Fibroblast of upper back skin (primary cell): ENCODE data around the gene ITGA2B.
A peak's percentile ranks its signal among the peaks of the same experiment; 100 is the strongest.
"Not testable (repeated sequence)": the region's sequence is repeated elsewhere in the genome, so short reads cannot be mapped to it uniquely, and the experiment has no call there.

Experiments used
- DNase-seq: peaks from one replicate; pipeline ENCODE4 v3.0.0-alpha.2; 2013

The ITGA2B gene

GRCh38 chr17:44329516-44329915 lies 59.9 kb downstream of the ITGA2B start:
- not testable (repeated sequence) for DNase-seq

DNA sequence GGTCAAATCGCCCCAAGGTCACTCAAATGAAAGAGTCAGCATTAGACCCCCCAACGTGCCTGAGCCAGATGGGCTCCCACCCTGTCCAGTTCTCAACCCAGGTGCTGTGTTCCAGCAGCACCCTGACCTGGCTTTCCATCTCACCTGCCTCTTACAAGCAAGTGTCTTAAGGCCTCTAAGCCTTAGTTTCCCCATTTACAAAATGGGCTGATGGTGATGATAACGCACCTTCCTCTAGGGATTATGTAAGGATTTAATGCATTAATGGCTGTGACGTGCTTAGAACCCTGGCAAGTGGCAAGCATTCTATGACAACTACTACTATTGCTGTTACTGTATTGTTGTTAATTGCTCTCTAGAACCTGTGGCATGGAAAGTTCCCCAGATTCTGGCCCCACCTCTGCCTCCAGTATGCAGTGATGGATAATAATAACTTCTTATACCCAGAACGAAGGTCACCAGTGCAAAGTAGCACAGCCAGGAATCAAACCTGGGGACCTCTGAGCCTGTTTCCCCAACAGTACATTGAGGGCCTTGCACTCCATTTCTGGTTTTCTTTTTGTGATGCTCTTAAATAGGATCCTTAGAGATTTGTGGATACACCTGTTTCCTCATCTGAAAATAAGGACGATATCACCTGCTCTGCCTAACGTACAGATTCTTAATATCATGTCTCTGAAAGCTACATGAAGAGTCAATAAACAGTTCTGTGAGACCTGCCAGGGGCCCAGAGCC lies 61.6 kb downstream of the ITGA2B start:
- no peak for DNase-seq

DNA sequence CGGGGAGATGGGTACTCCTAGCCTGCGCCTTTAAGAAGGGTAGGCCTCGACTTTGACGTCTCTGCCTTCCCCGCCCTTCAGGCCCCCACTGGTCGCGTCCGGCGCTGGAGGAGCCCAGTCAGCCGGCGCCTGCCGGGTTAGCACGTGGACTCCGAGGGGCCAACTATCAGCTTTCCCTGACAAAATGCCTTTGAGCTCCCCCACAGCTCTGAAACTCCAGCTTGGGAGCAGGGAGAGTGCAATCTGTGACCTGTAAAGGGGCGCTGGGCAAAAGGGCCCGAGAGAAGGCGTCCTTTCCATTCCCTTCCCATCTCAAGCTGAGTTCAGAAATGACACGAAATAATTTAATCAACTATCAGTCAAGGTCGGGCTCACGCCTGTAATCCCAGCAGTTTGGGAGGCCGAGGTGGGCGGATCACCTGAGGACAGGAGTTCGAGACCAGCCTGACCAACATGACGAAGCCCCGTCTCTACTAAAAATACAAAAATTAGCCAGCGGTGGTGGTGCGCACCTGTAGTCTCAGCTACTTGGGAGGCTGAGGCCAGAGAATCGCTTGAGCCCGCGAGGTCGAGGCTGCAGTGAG lies 62.5 kb downstream of the ITGA2B start:
- peak; percentile 98 for DNase-seq

DNA sequence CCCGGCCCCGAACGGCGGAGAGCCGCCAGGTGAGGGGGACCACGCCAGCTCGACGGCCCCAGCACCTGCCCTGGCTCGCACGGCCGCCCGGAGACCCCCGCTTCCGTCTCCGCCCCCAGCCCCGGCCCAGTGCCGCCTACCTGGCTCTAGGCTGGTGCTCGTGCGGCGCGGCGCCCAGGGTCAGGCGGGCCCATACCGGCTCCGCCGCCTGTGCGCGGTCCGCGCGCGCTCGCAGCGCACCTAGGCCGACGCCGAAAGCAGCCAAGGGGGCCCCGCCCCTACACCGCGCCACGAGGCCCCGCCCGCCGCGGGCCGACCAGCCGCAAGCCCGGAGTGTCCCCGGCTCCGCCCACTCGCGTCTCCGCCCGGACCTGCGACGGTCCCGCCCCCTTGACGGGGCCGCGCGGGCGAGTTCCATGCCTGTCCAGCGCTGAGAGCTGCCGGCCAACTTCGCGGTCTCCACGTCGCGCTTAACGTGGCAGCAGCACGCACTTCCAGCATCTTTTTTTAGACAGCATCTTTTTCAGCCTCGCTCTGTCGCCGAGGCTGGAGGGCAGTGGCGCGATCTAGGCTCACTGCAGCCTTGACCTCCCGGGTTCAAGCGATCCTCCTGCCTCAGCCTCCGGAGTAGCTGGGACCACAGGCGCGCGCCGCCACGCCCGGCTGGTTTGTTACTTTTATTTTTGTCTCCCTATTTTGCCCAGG lies 64.7 kb downstream of the ITGA2B start, which contains the start of gene SLC25A39:
SLC25A39 (minus strand) TSS at position 253 of the 705 bp plus-strand sequence. CDS start 1,261 bp downstream, outside the sequence.
- DNase-seq: peak; percentile 90

DNA sequence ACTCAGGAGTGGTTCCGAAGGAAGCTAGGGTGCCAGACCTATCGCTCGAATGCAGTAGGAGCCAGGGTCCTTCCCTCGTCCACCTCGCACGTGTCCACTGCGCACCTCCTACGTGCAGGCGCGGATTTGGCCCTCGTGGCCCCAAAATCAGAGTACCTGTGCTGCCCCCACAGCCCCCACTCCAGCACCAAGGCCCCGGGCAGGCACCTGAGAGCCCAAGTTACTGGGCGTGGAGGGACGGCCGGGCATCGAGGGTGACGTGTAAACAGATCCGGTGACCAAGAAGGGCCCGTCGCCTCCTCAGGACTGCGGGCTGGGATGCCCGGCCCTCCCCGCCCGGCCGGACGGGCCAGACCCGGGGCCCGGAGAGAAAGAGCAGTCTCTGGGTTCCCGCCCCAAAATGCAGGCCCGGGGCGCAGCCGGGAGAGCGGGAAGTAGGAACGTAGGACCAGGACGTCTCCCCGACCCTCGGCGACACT lies 65.3 kb downstream of the ITGA2B start:
- no peak for DNase-seq

- DNase-seq: no peak
These were observed 65.9 kb downstream of the ITGA2B start for GRCh38 chr17:44323359-44324091.

GRCh38 chr17:44322236-44322895 lies 67.1 kb downstream of the ITGA2B start:
- no peak for DNase-seq
